Tibial nerve (tissue), 3 donors: ENCODE results near the gene ZNF26.

Experiments
- CTCF ChIP-seq, 5 experiments: fragments of 200-600 bp in 3 of 5; fragments of 450-650 bp in 2 of 5; sonication (generic) in 3 of 5; IDR thresholded peaks; one replicate each; pipeline ENCODE4 v1.5.1; 2016 to 2019; ENCODE audit warnings: antibody characterized with exemption in 5 of 5, mild to moderate bottlenecking in 3 of 5, moderate library complexity in 2 of 5
- POLR2A ChIP-seq, 2 donors: fragments of 450-650 bp; IDR thresholded peaks; one replicate each; pipeline ENCODE4 v1.6.1; 2017; ENCODE audit warnings: antibody characterized with exemption in 2 of 2, mild to moderate bottlenecking in 2 of 2, moderate library complexity in 2 of 2

- TF ChIP-seq POLR2A (IDR thresholded peaks at IDR 0.05) (no peak), CTCF (IDR thresholded peaks at IDR 0.05) (no peak)
These were observed 33.6 kb upstream of the ZNF26 start for GRCh38 chr12:132952371-132953162.
